K562 (cell line): ENCODE results near the gene CCDC106. TPM values are rescaled to one million over a fixed set of nuclear protein-coding genes. Genes with fewer than 3 reads are reported as not detected.

Experiments used
- ATF1 ChIP-seq, 2 experiments: fragments of 450-650 bp in 1 of 2; IDR thresholded peaks; 2 replicates each; pipeline ENCODE4 v1.6.1; 2016; ENCODE audit warnings: missing compliant biosample characterization in 1 of 2, missing genetic modification characterization in 1 of 2
- BRD9 ChIP-seq: fragments of 450-650 bp; IDR thresholded peaks from 2 replicates; pipeline ENCODE4 v1.6.1; 2018; ENCODE audit warnings: low read depth; ENCODE audit not compliant: partially characterized antibody
- COPS2 ChIP-seq: fragments of 450-650 bp; conservative IDR thresholded peaks from 2 replicates; pipeline ENCODE4 v1.6.1; 2016; ENCODE audit warnings: mild to moderate bottlenecking, moderate library complexity
- CTBP1 ChIP-seq: fragments of 450-650 bp; IDR thresholded peaks from 2 replicates; pipeline ENCODE4 v1.6.1; 2016; ENCODE audit warnings: borderline replicate concordance
- CTCF ChIP-seq, 3 experiments: IDR thresholded peaks in 2 of 3; conservative IDR thresholded peaks in 1 of 3; 2 replicates each; pipeline ENCODE4 v1.5.1; 2011 to 2012; ENCODE audit warnings: low read length in 3 of 3, mild to moderate bottlenecking in 3 of 3, control low read depth in 2 of 3, improper control_type of control experiment in 1 of 3, inconsistent platforms in 1 of 3, low read depth in 1 of 3, mixed read lengths in 1 of 3, moderate library complexity in 1 of 3; ENCODE audit not compliant: insufficient read depth in 2 of 3
- DPF2 ChIP-seq: fragments of 450-650 bp; IDR thresholded peaks from 2 replicates; pipeline ENCODE4 v1.6.1; 2016
- ELF1 ChIP-seq: fragments of 200-800 bp; sonication (Bioruptor generic); IDR thresholded peaks from 2 replicates; pipeline ENCODE4 v1.6.1; 2016; ENCODE audit warnings: missing genetic modification characterization, missing compliant biosample characterization
- EP400 ChIP-seq: fragments of 450-650 bp; IDR thresholded peaks from 2 replicates; pipeline ENCODE4 v1.6.1; 2017; ENCODE audit warnings: antibody characterized with exemption, mild to moderate bottlenecking, moderate library complexity
- GABPA ChIP-seq: fragments of 200-800 bp; sonication (Bioruptor generic); conservative IDR thresholded peaks from 2 replicates; pipeline ENCODE4 v1.6.1; 2016; ENCODE audit warnings: low read depth, missing genetic modification characterization, missing compliant biosample characterization
- GATA2 ChIP-seq: sonication (generic); formaldehyde crosslinking; IDR thresholded peaks from 2 replicates; pipeline ENCODE4 v1.4.0; 2020; ENCODE audit warnings: mild to moderate bottlenecking, missing genetic modification reagents
- GTF2B ChIP-seq: IDR thresholded peaks from 2 replicates; pipeline ENCODE4 v1.6.1; 2011; ENCODE audit not compliant: insufficient read length; ENCODE audit errors: extremely low read depth
- KDM2B ChIP-seq: fragments of 250-450 bp; sonication (Bioruptor Pico); IDR thresholded peaks from 2 replicates; pipeline ENCODE4 v1.8.0; 2021; ENCODE audit warnings: mild to moderate bottlenecking, moderate library complexity
- KDM5B ChIP-seq: fragments of 200-600 bp; sonication (generic); IDR thresholded peaks from 2 replicates; pipeline ENCODE4 v1.6.1; 2012; ENCODE audit warnings: low read depth, mild to moderate bottlenecking, moderate library complexity, low read length, control low read depth, inconsistent platforms; ENCODE audit not compliant: insufficient replicate concordance
- NCOA1 ChIP-seq: fragments of 450-650 bp; IDR thresholded peaks from 2 replicates; pipeline ENCODE4 v1.6.1; 2016; ENCODE audit warnings: low read depth
- POLR2H ChIP-seq: IDR thresholded peaks from 2 replicates; pipeline ENCODE4 v1.6.1; 2016; ENCODE audit warnings: missing genetic modification characterization, low read depth, mild to moderate bottlenecking, control low read depth, missing compliant biosample characterization, moderate library complexity
- RBM25 ChIP-seq: fragments of 200-400 bp; formaldehyde crosslinking; IDR thresholded peaks from 2 replicates; pipeline ENCODE4 v1.6.1; 2018; ENCODE audit warnings: low read length, low read depth, moderate library complexity; ENCODE audit not compliant: severe bottlenecking
- SAFB ChIP-seq: fragments of 200-400 bp; formaldehyde crosslinking; IDR thresholded peaks from 2 replicates; pipeline ENCODE4 v1.6.1; 2017; ENCODE audit warnings: low read depth, low read length, borderline replicate concordance
- SMARCB1 ChIP-seq: IDR thresholded peaks from 2 replicates; pipeline ENCODE4 v1.6.1; 2011; ENCODE audit warnings: improper control_type of control experiment, low read depth; ENCODE audit not compliant: insufficient read length
- SOX6 ChIP-seq: fragments of 450-650 bp; IDR thresholded peaks from 2 replicates; pipeline ENCODE4 v1.6.1; 2014; ENCODE audit warnings: mild to moderate bottlenecking
- STAG1 ChIP-seq: sonication (generic); formaldehyde crosslinking; IDR thresholded peaks from 2 replicates; pipeline ENCODE4 v1.5.0; 2020; ENCODE audit warnings: missing genetic modification reagents, borderline replicate concordance
- VEZF1 ChIP-seq: fragments of 200-800 bp; sonication (Bioruptor generic); IDR thresholded peaks from 2 replicates; pipeline ENCODE4 v1.6.1; 2017; ENCODE audit warnings: missing genetic modification characterization, missing compliant biosample characterization
- XRCC5 ChIP-seq: fragments of 200-400 bp; formaldehyde crosslinking; IDR thresholded peaks from 2 replicates; pipeline ENCODE4 v1.6.1; 2017; ENCODE audit warnings: low read depth, mild to moderate bottlenecking, low read length
- ZNF174 ChIP-seq: fragments of 250-450 bp; sonication (Bioruptor Pico); IDR thresholded peaks from 2 replicates; pipeline ENCODE4 v1.4.0; 2020; ENCODE audit warnings: mild to moderate bottlenecking
- ZNF23 ChIP-seq: fragments of 250-450 bp; sonication (Bioruptor Pico); IDR thresholded peaks from 2 replicates; pipeline ENCODE4 v1.4.0; 2020; ENCODE audit warnings: mild to moderate bottlenecking
- ZNF431 ChIP-seq: sonication (generic); formaldehyde crosslinking; IDR thresholded peaks from 2 replicates; pipeline ENCODE4 v1.8.0; 2022; ENCODE audit warnings: mild to moderate bottlenecking, missing genetic modification reagents
- ZNF511 ChIP-seq: sonication (generic); formaldehyde crosslinking; IDR thresholded peaks from 2 replicates; pipeline ENCODE4 v1.8.0; 2022; ENCODE audit warnings: mild to moderate bottlenecking, missing genetic modification reagents
- polyA plus RNA-seq, 8 experiments: library from polyadenylated mRNA; depleted of rRNA in 4 of 8; stranded (reverse) in 5 of 8; unstranded in 3 of 8; fragments of >200 nt; fragmentation: Nextera tagmentation in 2 of 8; fragmentation: Illumina TruSeq in 1 of 8; extraction: Ambion mirVana in 2 of 8; extraction: Trizol in 1 of 8; gene quantifications; 2 replicates each; pipeline versions ENCODE4 v1.2.1 to v1.2.3, GENCODE V29; 2011 to 2014; ENCODE audit warnings: inconsistent platforms in 1 of 8, missing spikeins in 1 of 8
- total RNA-seq, 7 experiments: library from RNA; depleted of rRNA in 6 of 7; stranded (reverse); fragments of >200 nt in 6 of 7; fragmentation: Illumina TruSeq in 2 of 7; extraction: Trizol in 2 of 7; gene quantifications; 2 replicates each; pipeline versions ENCODE4 v1.2.1 to v1.2.3, GENCODE V29; 2011 to 2021; ENCODE audit warnings: low replicate concordance in 1 of 7

CCDC106 gene
- total and polyA plus RNA-seq, 9 of the 15 experiments (the other 6 are each of a cell fraction or from before 2014, with no cell fraction given) = 0.10 to 27.5 (median 15.0) TPM; not detected in 1

- peak; percentile 97 for TF ChIP-seq XRCC5
- TF ChIP-seq ZNF511 (CRISPR knock-in tag) = peak; percentile 74; the same call in 1 of the 2 replicates
- TF ChIP-seq RBM25 = no peak
- no peak for TF ChIP-seq ZNF23 (CRISPR knock-in tag)
- TF ChIP-seq BRD9 = peak; percentile 84
- TF ChIP-seq CTCF (IDR thresholded peaks at IDR 0.05 in 2 of 3, conservative IDR thresholded peaks at IDR 0.05 in 1 of 3; ENCODE audit: insufficient read depth in 2 of 3, low read depth in 1 of 3, low read length in 3 of 3) = peak; percentile 99 to 100 (median 100)
- 0 out of 2 replicates have a peak, but pooled peaks have one; percentile 52 for TF ChIP-seq POLR2H (tag)
- peak; percentile 86; the same call in 1 of the 2 replicates for TF ChIP-seq KDM2B (CRISPR knock-in tag)
- TF ChIP-seq ATF1 (CRISPR knock-in tag; IDR thresholded peaks at IDR 0.05) = no peak
- peak; percentile 83 for TF ChIP-seq ATF1 (tag; IDR thresholded peaks at IDR 0.05)
- TF ChIP-seq SOX6 = peak; percentile 71
- peak; percentile 92 for TF ChIP-seq GABPA (tag)
- no peak for TF ChIP-seq GTF2B
- peak; percentile 73 for TF ChIP-seq ZNF431 (CRISPR knock-in tag)
- peak; percentile 87 for TF ChIP-seq NCOA1
- no peak for TF ChIP-seq COPS2
- peak; percentile 87 for TF ChIP-seq CTBP1
- TF ChIP-seq SAFB = no peak
- TF ChIP-seq KDM5B = peak; percentile 15
- peak; percentile 90 for TF ChIP-seq EP400
- TF ChIP-seq SMARCB1 = no peak
- peak; percentile 58 for TF ChIP-seq VEZF1 (CRISPR knock-in tag)
- TF ChIP-seq STAG1 (CRISPR knock-in tag) = peak; percentile 40; the same call in 1 of the 2 replicates
- TF ChIP-seq ELF1 (tag) = peak; percentile 99
- TF ChIP-seq DPF2 = peak; percentile 57; the same call in 1 of the 2 replicates
- no peak for TF ChIP-seq GATA2 (CRISPR knock-in tag)
- no peak for TF ChIP-seq ZNF174
Measured at GRCh38 chr19:55653651-55654322, 5.8 kb downstream of the CCDC106 start (continued).
